Measurements from ENCODE around the gene F8.
"Not testable (repeated sequence)": the region's sequence is repeated elsewhere in the genome, so short reads cannot be mapped to it uniquely, and the experiment has no call there.

DNA sequence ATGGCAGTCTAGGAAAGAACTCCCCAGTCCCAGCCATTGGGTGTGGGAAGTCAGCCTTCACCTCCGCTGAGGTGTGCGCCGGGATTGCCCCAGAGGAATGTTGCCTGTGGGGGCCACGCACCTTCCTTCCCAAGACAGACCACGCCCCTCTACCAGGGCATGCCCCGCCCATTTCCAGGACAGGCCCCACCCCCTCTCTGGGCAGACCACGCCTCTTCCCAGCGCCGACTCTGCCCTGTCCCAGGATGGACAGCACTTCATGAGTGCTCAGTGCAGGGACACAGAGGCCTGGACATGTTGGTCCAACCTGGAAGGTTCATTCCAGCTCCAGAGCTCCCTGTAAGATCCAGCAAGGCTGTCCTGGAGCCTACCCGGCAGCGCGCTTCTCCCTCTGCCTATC, 13.9 kb downstream of the F8 start:
- TF ChIP-seq EZH2 (IDR thresholded peaks at IDR 0.05; ENCODE audit: insufficient read depth, poor library complexity, severe bottlenecking); EZH2phosphoT487 (IDR thresholded peaks at IDR 0.05; ENCODE audit: insufficient read depth, low read depth): not testable (repeated sequence)
